SK-N-MC (cell line): Measurements from ENCODE around the gene DPYD.

Experiments used
- DNase-seq: peaks from one replicate; pipeline ENCODE4 v3.0.0-alpha.2; 2011; ENCODE audit warnings: low read depth, low spot score
- H3K27ac ChIP-seq: fragments of 200-600 bp; sonication (generic); 2 replicates; pipeline ENCODE4 v1.5.1; 2016; ENCODE audit warnings: mixed run types
- H3K36me3 ChIP-seq: fragments of 200-600 bp; sonication (generic); 2 replicates; pipeline ENCODE4 v1.6.1; 2017; ENCODE audit warnings: antibody characterized with exemption, low read length, mixed read lengths; ENCODE audit not compliant: insufficient read depth
- H3K4me3 ChIP-seq: fragments of 200-600 bp; sonication (generic); 2 replicates; pipeline ENCODE4 v1.5.1; 2016
- H3K9ac ChIP-seq: fragments of 200-600 bp; sonication (generic); 2 replicates; pipeline ENCODE4 v1.8.0; 2017; ENCODE audit warnings: mixed run types, mixed read lengths; ENCODE audit not compliant: insufficient read length
- H3K9me3 ChIP-seq: fragments of 200-600 bp; sonication (generic); 2 replicates; pipeline ENCODE4 v1.6.1; 2017; ENCODE audit warnings: low read depth, mild to moderate bottlenecking, antibody characterized with exemption, low read length, moderate library complexity, mixed read lengths
- EZH2 ChIP-seq: fragments of 200-600 bp; sonication (generic); IDR thresholded peaks from one replicate; pipeline ENCODE4 v1.6.1; 2017; ENCODE audit warnings: antibody characterized with exemption
- FOXP2 ChIP-seq: optimal IDR thresholded peaks from 2 replicates; pipeline ENCODE3; 2011; ENCODE audit warnings: mild to moderate bottlenecking, moderate library complexity; ENCODE audit not compliant: insufficient read depth; ENCODE audit errors: extremely low read length, control extremely low read depth
- POLR2AphosphoS5 ChIP-seq: IDR thresholded peaks from 2 replicates; pipeline ENCODE4 v1.6.1; 2012; ENCODE audit warnings: mild to moderate bottlenecking, low read depth, low read length, borderline replicate concordance

The DPYD gene

GRCh38 chr1:97137862-97138514 lies 782.8 kb downstream of the DPYD start:
- H3K9me3 ChIP-seq = no peaks in the 10 kb centered on the region
- H3K36me3 ChIP-seq = no peaks in the 10 kb centered on the region
- peak overlapping the region; percentile 73 for H3K4me3 ChIP-seq
- peak; percentile 77 for DNase-seq
- H3K9ac ChIP-seq = peak overlapping the region; percentile 64
- TF ChIP-seq EZH2 (no peak), FOXP2 (no peak), POLR2AphosphoS5 (no peak)
- H3K27ac ChIP-seq = peak overlapping the region; percentile 86; the same call in 1 of the 2 replicates

DNA sequence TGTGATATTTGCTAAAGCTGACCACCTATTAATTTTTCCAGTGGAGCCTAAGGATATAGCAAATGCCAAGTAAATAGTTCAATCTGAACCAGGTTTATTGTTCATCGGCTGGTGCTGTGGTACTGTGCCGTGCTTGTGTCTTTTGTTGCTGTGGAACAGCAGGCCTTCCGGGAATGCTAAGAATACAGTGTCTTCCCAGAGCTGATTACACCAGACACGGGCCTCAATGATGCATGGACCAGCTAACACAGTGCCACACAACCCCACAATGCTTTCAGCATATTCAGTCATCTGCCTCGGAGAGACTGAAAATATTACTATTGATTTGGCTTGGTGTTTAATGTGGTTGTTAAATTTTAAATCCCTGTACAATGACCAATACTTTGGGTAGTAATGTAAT lies 783.8 kb downstream of the DPYD start:
- no peak for DNase-seq
- H3K36me3 ChIP-seq = no peaks in the 10 kb centered on the region
- no peaks in the 10 kb centered on the region for H3K9me3 ChIP-seq
- no peak overlapping the region for H3K4me3 ChIP-seq
- no peak overlapping the region for H3K9ac ChIP-seq
- no peak for TF ChIP-seq POLR2AphosphoS5
- TF ChIP-seq FOXP2 = no peak
- no peak for TF ChIP-seq EZH2
- no peak overlapping the region for H3K27ac ChIP-seq

DNA sequence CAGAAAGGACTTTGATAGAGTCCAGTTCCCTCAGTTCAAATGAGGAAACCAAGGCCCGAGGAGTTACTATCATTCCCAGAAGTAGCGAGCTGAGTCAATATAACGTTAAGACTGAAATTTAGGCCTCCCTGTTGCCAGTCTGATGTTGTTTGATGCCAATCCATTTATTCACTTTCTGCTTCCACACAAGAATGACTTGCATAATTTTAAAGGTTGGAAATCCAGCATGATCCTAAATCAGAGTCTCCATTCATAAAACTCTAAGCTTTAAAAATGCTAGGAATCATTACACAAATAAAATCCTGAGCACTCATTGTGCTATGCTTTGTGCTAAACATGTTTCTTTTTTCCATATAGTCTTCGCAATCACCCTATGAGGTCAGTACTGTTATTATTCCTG lies 784.9 kb downstream of the DPYD start:
- TF ChIP-seq POLR2AphosphoS5 (no peak), FOXP2 (no peak), EZH2 (no peak)
- Histone ChIP-seq H3K9ac (no peak overlapping the region), H3K9me3 (no peaks in the 10 kb centered on the region), H3K27ac (no peak overlapping the region), H3K36me3 (no peaks in the 10 kb centered on the region), H3K4me3 (no peak overlapping the region)
- no peak for DNase-seq

DNA sequence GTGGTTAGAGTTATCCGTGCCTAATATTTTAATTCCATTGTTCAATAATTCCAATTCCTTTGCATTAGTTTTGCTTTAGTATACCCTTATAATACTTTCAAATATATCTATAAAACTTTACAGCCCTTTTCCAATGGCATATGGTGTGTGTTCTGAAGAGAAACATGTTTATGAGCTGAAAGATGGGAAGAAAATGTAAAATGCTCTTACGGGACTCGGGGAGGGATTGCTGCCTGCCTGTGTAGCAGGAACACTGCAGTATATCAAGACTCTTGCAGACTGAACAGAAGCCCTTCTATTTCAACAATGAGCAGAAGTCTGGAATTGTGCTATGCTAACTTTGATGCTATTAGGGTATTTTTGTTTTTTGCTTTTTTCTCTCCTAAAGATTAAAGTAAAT lies 792.4 kb downstream of the DPYD start:
- 0 out of 2 replicates have a peak overlapping the region, but pooled peaks have one; percentile 8 for H3K4me3 ChIP-seq
- no peaks in the 10 kb centered on the region for H3K9me3 ChIP-seq
- TF ChIP-seq EZH2 (no peak), POLR2AphosphoS5 (no peak), FOXP2 (no peak)
- H3K36me3 ChIP-seq = no peaks in the 10 kb centered on the region
- DNase-seq = no peak
- H3K27ac ChIP-seq = peak overlapping the region; percentile 17; the same call in 1 of the 2 replicates
- H3K9ac ChIP-seq = no peak overlapping the region

- H3K9ac ChIP-seq = no peak overlapping the region
- no peaks in the 10 kb centered on the region for H3K9me3 ChIP-seq
- H3K27ac ChIP-seq = no peak overlapping the region
- H3K4me3 ChIP-seq = no peak overlapping the region
- TF ChIP-seq POLR2AphosphoS5 (no peak), FOXP2 (no peak), EZH2 (no peak)
- no peaks in the 10 kb centered on the region for H3K36me3 ChIP-seq
- DNase-seq = no peak
Observed at GRCh38 chr1:97123717-97124431, 797.0 kb downstream of the DPYD start.

- Histone ChIP-seq H3K4me3 (no peak overlapping the region), H3K9ac (no peak overlapping the region), H3K27ac (no peak overlapping the region), H3K9me3 (no peaks in the 10 kb centered on the region), H3K36me3 (no peaks in the 10 kb centered on the region)
- TF ChIP-seq EZH2 (no peak), POLR2AphosphoS5 (no peak), FOXP2 (no peak)
- DNase-seq = no peak
Observed at GRCh38 chr1:97120806-97121205, 800.0 kb downstream of the DPYD start.

GRCh38 chr1:97119260-97120158 lies 801.3 kb downstream of the DPYD start:
- H3K9me3 ChIP-seq = no peaks in the 10 kb centered on the region
- DNase-seq = no peak
- no peak for TF ChIP-seq EZH2
- H3K27ac ChIP-seq = no peak overlapping the region
- H3K9ac ChIP-seq = no peak overlapping the region
- H3K4me3 ChIP-seq = no peak overlapping the region
- H3K36me3 ChIP-seq = no peaks in the 10 kb centered on the region

GRCh38 chr1:97114842-97115241 lies 806.0 kb downstream of the DPYD start:
- Histone ChIP-seq H3K36me3 (no peaks in the 10 kb centered on the region), H3K4me3 (no peak overlapping the region), H3K9ac (no peak overlapping the region), H3K9me3 (no peaks in the 10 kb centered on the region), H3K27ac (no peak overlapping the region)
- DNase-seq = no peak
- TF ChIP-seq FOXP2 (no peak), EZH2 (no peak), POLR2AphosphoS5 (no peak)
